GM23338 (cell line): ENCODE results near the gene CRHR1. TPM values are rescaled to one million over a fixed set of nuclear protein-coding genes. Genes with fewer than 3 reads are reported as not detected.

Experiments used
- ATAC-seq: fragments of 200-7000 bp; cut with Tn5 transposase; 3 replicates; pipeline ENCODE4 v1.9.1; 2020
- DNase-seq: peaks from one replicate; pipeline ENCODE4 v3.0.0-alpha.2; 2015; ENCODE audit warnings: low spot score
- H2AFZ ChIP-seq: fragments of 200-600 bp; sonication (generic); 2 replicates; pipeline ENCODE4 v1.8.0; 2016; ENCODE audit warnings: antibody characterized with exemption, mild to moderate bottlenecking, moderate library complexity
- H3F3A ChIP-seq: fragments of 200-600 bp; sonication (generic); replicated peaks from 2 replicates; pipeline ENCODE4 v1.8.0; 2017; ENCODE audit warnings: antibody characterized with exemption, mixed run types, low read depth
- H3K27ac ChIP-seq: fragments of 200-600 bp; sonication (generic); 2 replicates; pipeline ENCODE4 v1.6.1; 2016; ENCODE audit warnings: low read depth
- H3K27me3 ChIP-seq: fragments of 200-600 bp; sonication (generic); 2 replicates; pipeline ENCODE4 v1.8.0; 2016; ENCODE audit warnings: mild to moderate bottlenecking, mixed run types, moderate library complexity; ENCODE audit not compliant: insufficient read depth
- H3K36me3 ChIP-seq: fragments of 200-600 bp; sonication (generic); 2 replicates; pipeline ENCODE4 v1.8.0; 2016; ENCODE audit warnings: mild to moderate bottlenecking; ENCODE audit not compliant: insufficient read depth
- H3K4me1 ChIP-seq: fragments of 200-600 bp; sonication (generic); 2 replicates; pipeline ENCODE4 v1.8.0; 2016; ENCODE audit warnings: mild to moderate bottlenecking, moderate library complexity; ENCODE audit not compliant: insufficient read depth
- H3K4me2 ChIP-seq: fragments of 200-600 bp; sonication (generic); 2 replicates; pipeline ENCODE4 v1.7.1; 2017; ENCODE audit warnings: mixed run types
- H3K4me3 ChIP-seq: fragments of 200-600 bp; sonication (generic); 2 replicates; pipeline ENCODE4 v1.6.1; 2016; ENCODE audit warnings: mixed run types
- H3K79me2 ChIP-seq: fragments of 200-600 bp; sonication (generic); replicated peaks from 2 replicates; pipeline ENCODE4 v1.8.0; 2017; ENCODE audit warnings: mild to moderate bottlenecking; ENCODE audit not compliant: insufficient read depth
- H3K9me2 ChIP-seq: fragments of 200-600 bp; sonication (generic); 2 replicates; pipeline ENCODE4 v1.8.0; 2017; ENCODE audit not compliant: insufficient read depth
- H4K20me1 ChIP-seq: fragments of 200-600 bp; sonication (generic); replicated peaks from 2 replicates; pipeline ENCODE4 v1.8.0; 2017; ENCODE audit warnings: mild to moderate bottlenecking; ENCODE audit not compliant: insufficient read depth
- H3K27ac Mint-ChIP-seq: 2 replicates; pipeline ENCODE4 v1.8.0; 2020; ENCODE audit warnings: inconsistent platforms, mild to moderate bottlenecking, moderate library complexity, mixed read lengths
- H3K27me3 Mint-ChIP-seq: 3 replicates; pipeline ENCODE4 v1.8.0; 2022; ENCODE audit warnings: low read depth, mild to moderate bottlenecking, moderate library complexity, mixed read lengths, inconsistent platforms; ENCODE audit not compliant: insufficient read depth, poor library complexity
- H3K36me3 Mint-ChIP-seq: 3 replicates; pipeline ENCODE4 v1.8.0; 2021; ENCODE audit warnings: low read depth, mild to moderate bottlenecking, inconsistent platforms, moderate library complexity, mixed read lengths
- H3K4me1 Mint-ChIP-seq: 3 replicates; pipeline ENCODE4 v1.8.0; 2020; ENCODE audit warnings: mild to moderate bottlenecking, inconsistent platforms, mixed read lengths
- H3K4me3 Mint-ChIP-seq: 3 replicates; pipeline ENCODE4 v1.8.0; 2021; ENCODE audit warnings: moderate library complexity, mild to moderate bottlenecking, inconsistent platforms, mixed read lengths
- H3K9me3 Mint-ChIP-seq: 3 replicates; pipeline ENCODE4 v1.8.0; 2020; ENCODE audit warnings: moderate library complexity, mild to moderate bottlenecking, inconsistent platforms, mixed read lengths
- CREB1 ChIP-seq: fragments of 250-450 bp; sonication (Bioruptor Pico); IDR thresholded peaks from 2 replicates; pipeline ENCODE4 v1.5.0; 2020; ENCODE audit warnings: low read depth, mild to moderate bottlenecking, moderate library complexity
- EZH2phosphoT487 ChIP-seq: fragments of 200-600 bp; sonication (generic); IDR thresholded peaks from one replicate; pipeline ENCODE4 v1.8.1; 2018; ENCODE audit warnings: antibody characterized with exemption; ENCODE audit not compliant: unreplicated experiment
- POLR2AphosphoS5 ChIP-seq: IDR thresholded peaks from 2 replicates; pipeline ENCODE4 v1.6.1; 2016; ENCODE audit warnings: antibody characterized with exemption, low read depth
- STAT1 ChIP-seq: IDR thresholded peaks from one replicate; pipeline ENCODE4 v1.6.1; 2016; ENCODE audit warnings: antibody characterized with exemption; ENCODE audit not compliant: unreplicated experiment
- ZNF114 ChIP-seq: fragments of 250-450 bp; sonication (Bioruptor Pico); IDR thresholded peaks from 2 replicates; pipeline ENCODE4 v1.5.0; 2020; ENCODE audit warnings: mild to moderate bottlenecking, moderate library complexity
- ZNF462 ChIP-seq: fragments of 250-450 bp; sonication (Bioruptor Pico); IDR thresholded peaks from 2 replicates; pipeline ENCODE4 v1.5.0; 2020; ENCODE audit warnings: mild to moderate bottlenecking, moderate library complexity
- polyA plus RNA-seq: library from polyadenylated mRNA; unstranded; fragments of >200 nt; fragmentation: Nextera tagmentation; extraction: Ambion mirVana; gene quantifications from 2 replicates; pipeline ENCODE4 v1.2.1, GENCODE V29; 2016
- total RNA-seq: library from RNA; depleted of rRNA; stranded (reverse); fragments of >200 nt; shearing (Covaris generic); gene quantifications from 2 replicates; pipeline ENCODE4 v1.2.3, GENCODE V29; 2014
- TF ChIP-seq, protein P1 (sequence below), 2 experiments: fragments of 200-600 bp in 1 of 2; sonication (generic) in 1 of 2; conservative IDR thresholded peaks; 2 replicates each; pipeline versions ENCODE4 v1.5.1 to v1.6.1; 2016 to 2017; ENCODE audit warnings: antibody characterized with exemption in 2 of 2, low read depth in 2 of 2, mild to moderate bottlenecking in 2 of 2, moderate library complexity in 1 of 2

CRHR1 gene
- total and polyA plus RNA-seq, 2 experiments from 2014 or later: 0.19 to 0.76 TPM

DNA sequence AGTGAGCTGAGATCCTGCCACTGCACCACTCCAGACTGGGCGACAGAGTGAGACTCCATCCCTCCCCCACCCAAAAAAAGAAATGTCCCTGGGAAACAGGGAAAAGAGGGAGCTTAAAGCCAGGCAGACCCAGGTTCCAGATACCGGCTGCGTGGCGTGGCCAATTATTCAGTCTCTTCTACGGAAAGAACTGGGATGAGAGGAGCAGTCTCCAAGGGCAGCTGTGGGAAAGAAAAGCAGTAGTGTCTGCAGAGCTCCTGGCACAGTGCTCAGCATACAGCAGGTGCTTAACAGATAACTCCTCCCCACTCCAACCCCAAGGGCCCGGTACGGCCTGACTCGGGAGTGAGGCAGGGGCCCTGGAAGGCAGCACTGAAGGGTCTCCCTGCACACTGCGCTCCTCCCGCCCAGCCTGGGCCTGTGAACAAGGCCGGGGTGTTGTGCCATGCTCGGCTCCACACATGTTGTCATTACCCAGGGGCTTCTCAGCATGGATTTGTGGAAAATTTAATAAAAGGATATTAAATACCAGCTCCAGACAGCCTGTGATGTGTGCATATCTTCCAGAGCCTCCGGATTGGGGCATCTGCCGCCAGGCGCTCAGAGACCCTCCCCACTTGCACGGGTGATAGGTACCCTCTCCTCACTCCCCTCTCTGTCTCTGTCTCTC lies 42.9 kb downstream of the CRHR1 start (continued):
- no peak for TF ChIP-seq ZNF462 (CRISPR knock-in tag)
- no peak for TF ChIP-seq CREB1 (CRISPR knock-in tag)

DNA sequence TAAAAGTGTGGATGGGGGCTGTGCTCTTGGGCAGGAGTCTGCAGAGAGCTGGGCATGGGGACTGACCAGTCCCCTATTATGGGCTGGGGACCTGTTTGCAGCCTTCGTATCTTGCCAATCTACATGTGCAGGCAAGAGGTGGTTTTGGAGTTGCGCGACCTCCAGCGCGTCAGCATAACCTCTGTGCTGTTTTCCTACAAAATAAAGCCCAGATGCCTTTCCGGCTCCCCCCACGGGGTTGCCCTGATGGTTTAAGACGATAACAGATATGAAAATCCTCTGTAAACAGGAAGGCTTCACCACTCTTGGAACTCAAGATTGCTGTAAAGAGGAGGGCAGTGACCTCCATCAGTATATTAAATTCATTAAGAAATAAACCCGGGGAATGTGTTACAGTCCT lies 44.1 kb downstream of the CRHR1 start:
- no peaks in the 10 kb centered on the region for H3K27me3 ChIP-seq
- H3K27me3 Mint-ChIP-seq: peaks cover 10% of the 10 kb centered on the region
- no peaks in the 10 kb centered on the region for H3K9me2 ChIP-seq
- no peaks in the 10 kb centered on the region for H3K9me3 Mint-ChIP-seq
- no peak overlapping the region for H3K4me3 Mint-ChIP-seq
- ATAC-seq (no peak), DNase-seq (no peak)
- H3K27ac Mint-ChIP-seq: no peak overlapping the region
- H4K20me1 ChIP-seq: no peaks in the 10 kb centered on the region
- H3K36me3 Mint-ChIP-seq: no peaks in the 10 kb centered on the region
- no peaks in the 10 kb centered on the region for H3K36me3 ChIP-seq
- H3K79me2 ChIP-seq: no peaks in the 10 kb centered on the region
- TF ChIP-seq EZH2phosphoT487 (no peak), ZNF462 (CRISPR knock-in tag) (no peak), ZNF114 (CRISPR knock-in tag) (no peak), POLR2AphosphoS5 (no peak), STAT1 (no peak)
- TF ChIP-seq, protein P1, sequence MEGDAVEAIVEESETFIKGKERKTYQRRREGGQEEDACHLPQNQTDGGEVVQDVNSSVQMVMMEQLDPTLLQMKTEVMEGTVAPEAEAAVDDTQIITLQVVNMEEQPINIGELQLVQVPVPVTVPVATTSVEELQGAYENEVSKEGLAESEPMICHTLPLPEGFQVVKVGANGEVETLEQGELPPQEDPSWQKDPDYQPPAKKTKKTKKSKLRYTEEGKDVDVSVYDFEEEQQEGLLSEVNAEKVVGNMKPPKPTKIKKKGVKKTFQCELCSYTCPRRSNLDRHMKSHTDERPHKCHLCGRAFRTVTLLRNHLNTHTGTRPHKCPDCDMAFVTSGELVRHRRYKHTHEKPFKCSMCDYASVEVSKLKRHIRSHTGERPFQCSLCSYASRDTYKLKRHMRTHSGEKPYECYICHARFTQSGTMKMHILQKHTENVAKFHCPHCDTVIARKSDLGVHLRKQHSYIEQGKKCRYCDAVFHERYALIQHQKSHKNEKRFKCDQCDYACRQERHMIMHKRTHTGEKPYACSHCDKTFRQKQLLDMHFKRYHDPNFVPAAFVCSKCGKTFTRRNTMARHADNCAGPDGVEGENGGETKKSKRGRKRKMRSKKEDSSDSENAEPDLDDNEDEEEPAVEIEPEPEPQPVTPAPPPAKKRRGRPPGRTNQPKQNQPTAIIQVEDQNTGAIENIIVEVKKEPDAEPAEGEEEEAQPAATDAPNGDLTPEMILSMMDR (conservative IDR thresholded peaks at IDR 0.05; ENCODE audit: low read depth in 2 of 2): no peak
- H3F3A ChIP-seq: no peaks in the 10 kb centered on the region
- no peak overlapping the region for H3K4me3 ChIP-seq
- no peaks in the 10 kb centered on the region for H3K4me1 Mint-ChIP-seq
- no peak overlapping the region for H3K27ac ChIP-seq
- H3K4me2 ChIP-seq: no peak overlapping the region
- no peaks in the 10 kb centered on the region for H3K4me1 ChIP-seq
- H2AFZ ChIP-seq: no peak overlapping the region
